Bronchus fibroblast of lung (primary cell): ENCODE measurements around the gene SNX13. TPM values are rescaled to one million over a fixed set of nuclear protein-coding genes. Genes with fewer than 3 reads are reported as not detected.

Experiments
- total RNA-seq: library from RNA; depleted of rRNA; stranded (reverse); fragments of >200 nt; gene quantifications from 2 replicates; pipeline ENCODE4 v1.2.3, GENCODE V29; 2015

The SNX13 gene, protein sequence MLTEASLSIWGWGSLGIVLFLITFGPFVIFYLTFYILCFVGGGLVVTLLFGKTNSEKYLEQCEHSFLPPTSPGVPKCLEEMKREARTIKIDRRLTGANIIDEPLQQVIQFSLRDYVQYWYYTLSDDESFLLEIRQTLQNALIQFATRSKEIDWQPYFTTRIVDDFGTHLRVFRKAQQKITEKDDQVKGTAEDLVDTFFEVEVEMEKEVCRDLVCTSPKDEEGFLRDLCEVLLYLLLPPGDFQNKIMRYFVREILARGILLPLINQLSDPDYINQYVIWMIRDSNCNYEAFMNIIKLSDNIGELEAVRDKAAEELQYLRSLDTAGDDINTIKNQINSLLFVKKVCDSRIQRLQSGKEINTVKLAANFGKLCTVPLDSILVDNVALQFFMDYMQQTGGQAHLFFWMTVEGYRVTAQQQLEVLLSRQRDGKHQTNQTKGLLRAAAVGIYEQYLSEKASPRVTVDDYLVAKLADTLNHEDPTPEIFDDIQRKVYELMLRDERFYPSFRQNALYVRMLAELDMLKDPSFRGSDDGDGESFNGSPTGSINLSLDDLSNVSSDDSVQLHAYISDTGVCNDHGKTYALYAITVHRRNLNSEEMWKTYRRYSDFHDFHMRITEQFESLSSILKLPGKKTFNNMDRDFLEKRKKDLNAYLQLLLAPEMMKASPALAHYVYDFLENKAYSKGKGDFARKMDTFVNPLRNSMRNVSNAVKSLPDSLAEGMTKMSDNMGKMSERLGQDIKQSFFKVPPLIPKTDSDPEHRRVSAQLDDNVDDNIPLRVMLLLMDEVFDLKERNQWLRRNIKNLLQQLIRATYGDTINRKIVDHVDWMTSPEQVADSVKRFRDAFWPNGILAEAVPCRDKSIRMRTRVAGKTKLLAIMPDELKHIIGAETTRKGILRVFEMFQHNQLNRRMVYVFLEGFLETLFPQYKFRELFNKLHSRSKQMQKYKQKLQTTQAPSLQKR
- total RNA-seq, result 15.8 and 26.1 TPM in 2 replicates

DNA sequence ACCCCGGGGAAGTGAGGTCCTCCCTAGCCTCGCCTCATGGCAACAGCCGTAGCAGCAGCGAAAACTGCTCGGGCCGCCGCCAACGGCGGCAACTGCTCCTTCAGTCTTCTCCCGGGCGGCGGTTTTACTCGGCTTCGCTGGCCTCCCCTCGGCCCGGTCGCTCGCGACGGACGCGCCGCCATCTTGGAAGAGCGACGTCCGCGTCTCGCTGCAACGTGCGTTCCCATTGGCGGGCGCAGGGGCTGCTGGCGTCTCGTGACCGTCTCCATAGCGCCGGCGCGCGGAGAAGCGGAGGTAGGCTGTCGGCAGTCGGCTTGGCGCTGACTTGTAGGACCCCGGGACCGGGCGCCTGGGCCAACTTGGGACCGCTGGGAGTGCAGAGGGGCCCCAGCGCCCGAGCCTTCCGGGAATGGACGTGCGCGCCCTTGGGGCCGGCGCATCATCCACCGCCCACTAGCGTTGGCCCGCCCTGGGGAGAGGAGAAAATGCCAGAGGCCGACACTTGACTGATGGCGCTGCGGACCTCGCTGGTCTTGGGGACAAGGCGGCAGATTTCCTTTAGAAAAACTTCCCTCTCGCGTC is at the start of gene SNX13:
Gene SNX13 (minus strand): TSS at position 193 of the 582 bp plus-strand sequence. CDS start 199 bp downstream, outside the sequence.

Other genes with a start within 250 kb of the SNX13 start
- gene PRPS1L1, start 87.4 kb upstream of the SNX13 start, total RNA-seq, result not detected in 2 replicates